HG03159 (cell line): ENCODE data around the gene TPCN1.

Experiments
- ATAC-seq: cut with Tn5 transposase; IDR thresholded peaks from one replicate; pipeline ENCODE4 v1.9.1; 2021; ENCODE audit warnings: mild to moderate bottlenecking, moderate library complexity; ENCODE audit not compliant: unreplicated experiment

Gene TPCN1

DNA sequence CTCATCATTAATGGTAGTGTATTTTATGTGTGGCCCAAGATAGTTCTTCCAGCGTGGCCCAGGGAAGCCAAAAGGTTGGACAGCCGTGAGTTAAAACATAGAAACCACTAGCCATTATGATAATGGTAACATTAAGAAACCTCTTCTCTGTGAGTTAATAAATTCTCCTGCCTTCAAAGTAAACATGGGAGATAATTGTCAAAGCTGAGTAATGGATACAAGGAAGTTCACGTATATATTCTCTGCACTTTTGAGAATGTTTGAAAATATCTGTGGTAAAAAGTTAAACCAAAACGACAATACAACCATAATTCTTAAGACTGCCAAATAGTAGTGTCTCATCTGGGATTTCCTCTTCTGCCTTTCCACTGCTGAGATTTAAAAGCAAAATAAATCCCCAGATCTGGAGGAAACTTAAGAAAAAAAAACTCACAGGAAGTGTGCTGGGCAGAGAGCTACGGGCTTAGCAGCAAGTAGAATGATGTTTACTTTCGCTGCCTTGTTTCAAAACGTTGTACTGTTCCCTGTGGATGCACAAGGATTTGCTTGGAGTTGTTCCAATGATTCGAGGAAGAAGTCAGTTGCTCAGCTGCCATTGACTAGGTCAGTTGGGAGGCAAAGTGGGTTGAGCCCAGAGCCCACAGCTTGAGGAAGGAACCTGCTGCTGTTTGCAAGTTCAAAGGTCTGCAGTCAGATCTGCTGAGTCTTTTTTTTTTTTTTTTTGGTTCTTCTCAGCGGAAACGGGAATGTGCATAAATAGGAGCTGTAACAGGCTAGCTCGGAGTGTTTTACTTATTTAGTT, 1.7 kb downstream of the TPCN1 start:
- ATAC-seq: no peak

DNA sequence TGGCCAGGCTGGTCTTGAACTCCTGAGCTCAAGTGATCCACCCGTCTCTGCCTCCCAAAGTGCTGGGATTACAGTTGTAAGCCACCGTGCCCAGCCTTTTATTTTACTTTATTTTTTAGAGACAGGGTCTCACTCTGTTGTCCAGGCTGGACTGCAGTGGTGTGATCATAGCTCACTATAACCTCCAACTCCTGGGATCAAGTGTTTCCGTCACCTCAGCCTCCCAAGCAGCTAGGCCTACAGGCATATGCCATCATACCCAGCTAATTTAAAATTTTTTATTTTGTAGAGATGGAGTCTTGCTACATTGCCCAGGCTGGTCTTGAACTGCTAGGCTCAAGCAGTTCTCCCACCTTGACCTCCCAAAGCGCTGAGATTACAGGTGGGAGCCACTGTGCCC, 3.7 kb downstream of the TPCN1 start:
- ATAC-seq: no peak

DNA sequence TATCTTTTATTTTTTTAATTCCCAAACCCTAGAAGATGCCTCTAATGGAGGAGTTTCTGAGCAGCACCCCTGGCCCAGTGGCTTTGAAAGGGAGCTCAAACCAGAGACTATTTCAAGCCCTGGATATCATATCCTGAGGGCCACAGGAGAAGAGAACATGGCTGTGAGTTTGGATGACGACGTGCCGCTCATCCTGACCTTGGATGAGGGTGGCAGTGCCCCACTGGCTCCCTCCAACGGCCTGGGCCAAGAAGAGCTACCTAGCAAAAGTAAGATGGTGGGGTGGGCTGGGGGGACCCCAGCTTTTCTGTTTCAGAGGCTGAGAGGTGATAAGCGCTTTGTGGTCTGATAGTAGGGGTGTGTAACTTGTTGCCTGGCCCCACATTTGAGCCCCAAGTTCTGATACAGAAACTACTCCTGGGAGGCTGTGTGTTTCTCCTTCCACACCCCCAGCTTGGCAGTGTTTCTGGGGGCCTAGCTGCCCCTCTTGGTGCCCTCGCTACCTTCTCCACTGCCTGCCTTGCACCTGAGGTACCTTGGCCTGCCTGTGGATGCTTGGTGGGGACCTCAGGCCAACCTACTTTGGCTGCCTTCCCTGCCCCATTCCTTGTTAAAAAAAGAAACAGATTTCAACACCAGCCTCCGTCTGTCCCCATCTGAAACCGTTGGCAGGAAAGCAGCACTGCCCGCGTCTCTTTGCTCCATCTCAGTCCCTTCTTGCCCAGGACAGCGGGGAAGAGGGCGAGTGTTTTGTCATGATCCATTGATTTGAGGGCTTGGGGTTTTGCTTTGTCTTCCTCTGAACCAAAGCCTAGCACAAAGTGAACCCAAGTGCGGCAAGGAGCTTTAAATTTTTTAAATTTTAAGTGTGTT, 5.7 kb downstream of the TPCN1 start:
- no peak for ATAC-seq

DNA sequence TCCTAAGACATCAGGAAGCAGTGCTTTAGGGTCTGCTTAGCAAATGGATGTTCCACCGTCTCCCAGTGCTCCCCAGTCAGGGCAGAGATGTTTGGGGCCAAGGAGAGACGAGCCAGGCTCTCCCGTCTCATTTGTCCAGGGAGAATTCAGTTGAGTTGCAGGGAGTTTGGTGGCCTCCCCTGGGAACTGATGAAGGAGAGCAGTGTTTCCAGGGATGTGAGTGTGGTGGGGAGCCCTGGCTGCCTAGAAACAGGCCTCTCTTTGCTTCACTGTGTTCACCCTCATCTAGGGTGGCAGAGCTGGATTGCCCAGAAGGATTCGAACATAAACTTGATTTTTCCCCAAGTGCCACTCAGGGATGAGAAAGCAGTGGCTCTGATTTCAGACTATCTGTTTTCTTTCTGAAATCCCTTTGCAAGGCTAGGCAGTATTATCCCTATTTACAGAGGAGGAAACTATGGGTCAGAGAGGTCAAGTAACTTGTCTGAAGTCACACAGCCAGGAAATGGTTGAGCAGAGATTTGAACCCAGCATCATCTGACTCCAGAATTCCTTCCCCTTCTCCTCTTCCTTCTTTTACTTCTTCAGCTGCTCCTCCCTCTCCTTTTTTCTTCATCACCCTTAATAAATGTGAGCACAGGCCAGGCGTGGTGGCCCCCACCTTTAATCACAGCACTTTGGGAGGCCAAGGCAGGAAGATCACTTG, 6.6 kb downstream of the TPCN1 start:
- ATAC-seq: no peak

DNA sequence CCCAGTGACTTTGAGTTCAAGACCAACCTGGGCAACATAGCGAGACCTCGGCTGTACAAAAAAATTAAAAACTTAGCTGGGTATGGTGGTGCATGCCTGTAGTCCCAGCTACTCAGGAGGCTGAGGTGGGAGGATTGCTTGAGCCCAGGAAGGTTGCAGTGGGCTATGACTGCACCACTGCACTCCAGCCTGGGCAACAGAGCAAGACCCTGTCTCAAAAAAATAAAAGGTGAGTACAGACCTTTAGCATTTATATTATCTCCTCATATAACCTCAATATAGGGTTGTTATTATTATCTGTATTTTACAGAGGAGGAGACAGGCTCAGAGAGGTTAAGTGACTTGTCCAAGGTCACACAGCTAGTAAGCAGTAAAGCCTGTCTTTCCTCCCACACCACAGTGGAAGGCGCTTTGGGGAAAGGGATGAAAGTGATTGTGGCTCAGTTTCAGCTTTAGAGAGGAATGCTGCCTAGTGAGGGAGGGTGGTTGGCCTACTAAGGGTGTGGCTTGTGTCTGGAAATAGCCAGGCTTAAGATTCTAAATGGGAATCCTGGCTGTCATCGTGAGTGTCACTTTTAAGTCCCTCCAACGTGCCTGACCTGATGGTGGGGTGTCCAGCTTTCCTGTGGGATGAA, 7.2 kb downstream of the TPCN1 start:
- no peak for ATAC-seq

DNA sequence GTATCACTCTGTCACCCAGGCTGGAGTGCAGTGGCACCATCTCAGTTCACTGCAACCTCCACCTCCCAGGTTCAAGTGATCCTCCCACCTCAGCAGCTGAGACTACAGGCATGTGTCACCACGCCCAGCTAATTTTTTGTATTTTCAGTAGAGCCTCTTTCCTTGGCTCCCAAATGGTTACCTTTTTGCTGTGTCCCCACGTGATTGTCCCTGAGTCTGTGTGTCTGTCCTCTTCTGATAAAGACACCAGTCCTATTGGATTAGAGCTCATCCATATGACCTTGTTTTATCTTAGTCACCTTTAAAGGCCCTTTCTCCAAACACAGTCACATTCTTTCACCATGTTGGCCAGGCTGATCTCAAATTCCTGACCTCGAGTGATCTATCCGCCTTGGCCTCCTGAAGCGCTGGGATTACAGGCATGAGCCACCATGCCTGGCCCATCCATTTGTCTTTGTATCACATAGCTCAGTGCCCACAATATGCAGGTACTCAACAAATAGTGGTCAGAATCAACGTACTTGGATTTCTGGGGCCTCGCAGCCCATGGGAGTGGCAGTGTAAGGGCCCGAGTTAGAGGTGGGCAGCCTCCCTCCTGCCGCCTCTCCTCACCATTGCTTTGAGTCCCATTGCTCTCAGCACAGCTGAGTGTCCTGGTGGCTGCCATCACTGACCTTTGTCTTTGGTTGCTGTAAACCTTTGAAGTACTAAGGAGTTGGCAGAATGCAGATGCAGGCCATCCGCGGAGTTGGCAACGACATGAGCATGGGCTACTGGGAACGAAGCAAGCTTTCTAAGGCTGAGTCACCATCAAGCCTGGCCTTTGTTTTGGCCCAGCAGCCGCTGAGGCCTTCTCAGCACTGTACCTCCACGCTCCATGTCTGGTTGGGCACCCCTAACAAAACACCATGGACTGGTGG, 9.3 kb downstream of the TPCN1 start:
- peak; percentile 18 for ATAC-seq

DNA sequence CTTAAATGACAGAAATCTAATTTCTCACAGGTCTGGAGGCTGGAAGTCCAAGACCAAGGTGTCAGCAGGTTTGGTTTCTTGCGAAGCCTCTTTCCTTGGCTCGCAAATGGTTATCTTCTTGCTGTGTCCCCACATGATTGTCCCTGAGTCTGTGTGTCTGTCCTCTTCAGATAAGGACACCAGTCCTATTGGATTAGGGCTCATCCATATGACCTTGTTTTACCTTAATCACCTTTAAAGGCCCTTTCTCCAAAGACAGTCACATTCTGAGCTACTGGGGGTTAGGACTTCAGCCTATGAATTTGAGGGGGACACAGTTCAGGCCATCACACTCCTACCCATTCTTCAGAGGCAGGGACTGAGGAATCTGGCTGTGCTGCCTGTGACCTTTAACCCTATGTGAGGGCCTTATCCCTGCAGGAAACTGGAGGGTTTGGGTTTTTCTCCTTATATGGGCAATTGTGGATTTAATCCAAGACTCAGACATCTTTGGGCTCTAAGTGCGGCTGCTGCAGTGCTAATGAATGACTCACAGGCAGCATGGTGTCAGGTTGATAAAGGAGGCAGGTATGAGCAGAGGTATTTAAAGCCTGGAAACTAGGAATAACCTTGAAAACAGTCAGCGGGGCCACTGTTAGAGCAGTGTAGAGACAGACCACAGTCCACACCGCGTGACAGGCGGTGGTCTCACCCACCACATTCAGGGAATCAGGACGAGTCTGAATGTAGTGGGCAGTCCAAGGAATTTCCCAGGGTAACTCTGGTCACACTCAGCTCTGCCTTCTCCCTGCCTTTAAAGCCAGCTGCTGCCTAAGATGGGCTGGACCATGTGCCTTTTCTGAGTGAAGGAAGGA, 10.2 kb downstream of the TPCN1 start:
- no peak for ATAC-seq

DNA sequence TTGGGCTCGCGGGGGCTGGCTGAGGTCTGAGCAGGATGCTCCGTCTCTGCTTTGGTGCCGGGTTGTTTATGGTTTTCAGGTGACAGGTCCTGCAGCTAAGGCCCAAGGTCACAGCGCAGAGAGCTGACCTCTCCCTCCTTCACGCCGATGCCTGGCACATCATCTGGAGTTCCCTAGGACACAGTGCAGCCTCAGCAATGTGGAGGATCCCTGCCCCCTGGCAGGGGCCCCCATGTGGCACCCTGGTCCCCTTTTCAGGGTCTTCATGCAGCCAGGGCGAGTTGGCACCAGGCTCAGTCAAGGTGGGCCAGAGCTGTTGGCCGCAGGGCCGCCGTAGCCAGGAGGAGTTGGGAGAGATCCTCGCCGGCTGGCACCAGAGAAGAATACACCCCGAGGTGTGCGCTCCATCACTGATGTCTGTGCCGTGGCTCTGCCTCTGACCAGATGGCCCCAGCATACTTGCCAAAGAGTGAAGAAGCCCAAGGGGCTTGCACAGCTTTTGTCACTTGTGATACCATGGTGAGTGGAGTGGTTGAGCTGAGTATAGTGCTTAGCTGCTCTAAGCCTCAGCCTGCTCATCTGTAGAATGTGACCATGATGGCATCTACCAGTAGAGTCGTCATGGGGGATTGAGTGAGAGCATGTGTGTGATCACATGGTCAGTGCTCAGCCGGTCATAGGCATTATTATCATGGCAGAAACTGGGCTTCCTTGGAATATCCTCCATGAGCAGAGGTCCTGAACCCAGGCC, 11.0 kb downstream of the TPCN1 start:
- ATAC-seq: no peak

DNA sequence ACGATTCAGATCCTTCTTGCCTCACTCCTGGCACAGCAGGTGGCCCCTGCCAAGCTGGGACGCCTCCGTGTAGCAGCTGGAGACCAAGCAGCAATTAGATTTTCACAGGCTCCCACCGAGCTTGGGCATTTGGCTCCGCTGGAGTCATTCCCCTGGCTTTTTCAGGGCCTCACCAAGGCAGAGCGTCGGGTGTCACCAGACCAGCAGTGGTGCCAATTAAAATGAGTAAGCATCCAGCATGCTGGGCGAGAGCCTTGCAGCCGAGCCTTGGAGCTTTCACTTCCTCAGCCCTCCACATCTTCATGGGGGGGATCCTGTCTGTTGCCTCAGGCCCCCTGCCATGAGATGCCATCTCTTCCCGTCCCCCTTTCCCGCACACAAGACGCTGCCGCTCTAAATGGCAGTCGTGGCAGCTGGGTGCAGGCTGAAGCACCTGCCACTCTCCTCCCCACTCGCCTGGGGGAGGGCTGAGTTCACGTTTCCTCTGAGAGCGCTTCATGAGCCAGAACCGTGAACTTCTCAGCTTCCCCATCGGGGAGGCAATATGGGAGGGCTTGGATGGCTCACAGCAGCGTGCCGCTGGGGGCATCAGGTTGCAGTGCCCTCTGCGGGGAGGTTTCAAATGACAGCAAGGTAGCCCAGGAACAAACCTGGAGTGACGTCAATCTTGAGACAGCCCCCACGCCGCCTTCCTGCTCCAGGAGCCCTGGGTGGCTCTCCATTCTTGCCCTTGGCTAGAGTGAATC, 11.7 kb downstream of the TPCN1 start:
- ATAC-seq: peak; percentile 67

DNA sequence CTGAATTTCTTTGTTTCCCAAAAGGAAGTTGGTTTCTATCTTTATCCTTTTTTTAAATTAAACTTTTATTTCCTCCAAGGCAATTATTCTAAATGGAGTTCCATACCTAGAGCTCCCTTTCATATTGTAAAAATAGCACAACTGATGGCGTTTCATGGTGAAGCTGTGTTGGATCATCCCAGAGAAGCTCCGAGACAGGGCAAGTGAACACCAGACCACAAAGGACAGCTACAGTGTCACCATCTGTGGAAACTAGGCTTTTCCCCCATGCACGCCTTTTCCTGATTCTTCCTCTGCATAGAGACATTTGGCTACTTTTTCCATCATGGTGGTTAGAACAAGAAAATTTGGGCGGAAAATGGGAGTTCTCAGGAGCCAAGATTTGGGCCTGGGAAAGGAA, 12.7 kb downstream of the TPCN1 start:
- ATAC-seq: no peak

DNA sequence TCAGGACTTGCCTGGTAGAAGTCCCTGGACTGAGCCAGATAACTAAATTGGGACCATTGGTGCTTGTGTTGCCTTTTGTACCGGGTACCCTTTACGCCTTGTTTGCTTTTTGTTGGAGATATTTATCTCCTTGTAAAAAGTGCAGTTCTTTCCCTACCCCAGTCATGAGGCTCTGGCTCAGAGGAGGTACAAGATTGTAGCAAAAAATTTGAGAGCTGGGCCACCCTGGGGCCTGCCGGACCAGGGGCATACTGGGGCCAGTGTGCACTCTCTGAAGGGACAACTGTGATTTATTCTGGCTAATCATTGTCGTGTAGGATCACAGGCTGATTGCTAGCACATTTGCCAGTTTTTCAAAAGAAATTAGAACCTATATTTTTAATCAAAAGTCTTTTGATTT, 13.2 kb downstream of the TPCN1 start:
- ATAC-seq: no peak

DNA sequence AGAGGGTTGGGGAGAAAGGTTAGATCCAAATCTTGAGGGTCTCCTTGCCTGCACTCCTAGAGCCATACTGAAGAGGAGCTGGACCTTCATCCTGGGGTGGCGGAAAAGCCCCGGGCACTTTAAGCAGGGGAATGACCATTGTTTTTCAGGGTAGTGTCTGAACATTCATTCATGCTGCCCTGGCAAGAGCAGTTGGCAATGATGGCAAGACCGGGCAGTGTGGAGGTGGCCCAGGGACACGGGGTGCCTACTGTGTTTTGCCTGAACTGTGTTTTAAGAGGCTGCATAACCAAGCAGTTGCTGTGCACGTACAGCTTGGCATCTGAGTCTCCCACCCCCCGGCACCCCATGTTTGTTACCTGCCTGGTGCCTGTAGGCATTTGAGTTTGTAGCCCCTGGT, 14.7 kb downstream of the TPCN1 start:
- no peak for ATAC-seq

DNA sequence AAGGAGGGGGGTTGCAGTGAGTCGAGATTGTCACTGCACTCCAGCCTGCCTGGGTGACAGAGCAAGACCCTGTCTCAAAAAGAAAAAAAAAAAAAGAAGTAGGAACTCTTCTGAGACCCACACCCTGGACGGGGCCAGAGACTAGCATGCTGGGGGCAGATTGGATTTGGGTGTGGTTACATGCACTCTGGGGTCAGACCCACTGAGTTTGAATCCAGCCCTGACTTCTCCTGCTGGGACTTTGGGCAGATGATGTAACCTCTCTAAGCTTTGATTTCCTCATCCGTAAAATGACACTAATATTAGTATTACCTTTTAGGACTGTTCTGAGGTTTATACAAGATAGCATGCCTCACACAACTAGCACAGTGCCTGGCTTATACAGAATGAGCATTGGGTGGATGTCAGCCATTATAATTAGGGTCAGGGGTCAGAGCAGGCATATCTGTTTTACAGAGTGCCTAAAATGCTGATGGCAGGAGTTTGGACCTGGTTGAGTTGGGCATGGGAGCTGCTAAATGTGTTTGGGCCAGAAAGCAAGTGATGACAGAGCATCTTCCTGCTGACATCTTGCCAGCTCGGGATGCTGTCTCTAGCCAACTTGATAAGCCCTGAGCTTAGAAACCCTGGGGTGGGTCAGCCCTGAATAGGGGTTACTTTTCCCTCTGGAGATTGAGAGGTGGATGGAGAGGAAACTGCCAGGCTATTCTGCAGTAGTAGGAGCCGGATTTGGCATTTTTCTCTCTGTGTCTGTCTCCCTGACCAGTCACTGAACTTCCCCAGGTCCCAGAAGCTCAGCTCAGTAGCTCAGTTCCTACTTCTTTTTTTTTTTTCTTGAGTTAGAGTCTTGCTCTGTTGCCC, 15.5 kb downstream of the TPCN1 start:
- no peak for ATAC-seq

DNA sequence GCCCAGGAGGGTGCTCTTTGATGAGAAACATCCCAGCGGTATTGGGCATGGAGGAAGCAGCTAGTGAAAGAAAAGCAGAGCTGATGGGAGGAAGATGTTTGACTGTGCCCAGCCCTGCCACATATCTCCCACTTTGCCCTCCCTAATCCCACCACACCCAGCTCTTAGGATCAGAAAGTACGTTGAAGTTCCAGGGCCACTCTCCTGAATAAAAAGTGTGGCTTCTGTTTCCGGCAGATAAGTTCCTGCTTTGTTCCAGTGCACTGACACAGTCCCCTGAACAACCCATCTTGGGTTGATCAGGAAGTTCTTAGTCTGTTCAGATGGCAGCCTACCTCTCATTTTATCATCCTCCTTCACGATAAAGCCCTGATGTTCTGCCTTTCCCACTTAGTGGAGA, 16.5 kb downstream of the TPCN1 start:
- no peak for ATAC-seq

DNA sequence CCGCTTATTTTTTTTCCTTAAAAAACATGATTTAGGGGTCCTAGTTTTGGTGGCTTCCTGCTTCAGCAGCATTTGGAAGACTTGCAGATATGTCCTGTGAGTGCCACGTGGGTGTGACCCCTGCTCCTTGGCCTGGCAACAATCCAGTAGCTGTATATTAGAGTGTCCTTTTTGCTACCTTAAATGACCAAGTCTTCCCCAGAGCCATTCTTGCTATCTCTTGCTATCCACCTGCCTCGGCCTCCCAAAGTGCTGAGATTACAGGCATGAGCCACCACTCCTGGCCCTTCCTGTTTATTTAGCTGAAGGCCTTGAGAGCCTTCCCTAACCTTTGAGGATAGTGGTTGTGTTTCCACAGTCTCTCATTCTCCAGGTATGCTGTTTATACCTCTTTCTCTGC, 17.0 kb downstream of the TPCN1 start:
- ATAC-seq: no peak

DNA sequence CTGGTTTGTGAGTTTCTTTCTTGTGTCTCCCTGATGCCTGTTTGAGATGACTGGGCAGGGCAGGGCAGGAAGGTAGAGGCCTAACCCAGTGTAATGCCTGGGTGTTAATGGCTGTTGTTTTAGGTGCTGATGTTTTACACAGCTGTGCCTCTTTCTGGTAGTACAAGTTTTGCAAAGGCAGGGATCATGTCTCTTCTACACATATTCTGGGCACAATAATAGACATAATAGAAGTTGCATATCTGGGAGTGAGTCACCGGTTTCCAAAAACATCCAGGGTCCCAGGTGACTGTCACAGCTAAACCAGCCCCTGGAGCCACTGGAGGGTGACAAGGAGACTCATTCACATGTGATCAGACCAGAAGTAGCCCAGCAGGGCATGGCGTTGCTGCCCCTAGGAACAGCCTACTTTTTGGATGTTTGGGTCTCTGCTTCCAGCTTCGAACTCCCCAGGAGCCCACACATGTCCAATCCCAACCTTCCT, 18.1 kb downstream of the TPCN1 start:
- no peak for ATAC-seq
